Sigmoid colon (tissue), 4 donors: ENCODE measurements around the gene STK40.

ENCODE experiments used
- CTCF ChIP-seq, 4 experiments: fragments of 450-650 bp in 3 of 4; fragments of 200-600 bp in 1 of 4; IDR thresholded peaks; one replicate each; pipeline ENCODE4 v1.5.1; 2016 to 2019; ENCODE audit warnings: antibody characterized with exemption in 4 of 4, mild to moderate bottlenecking in 3 of 4, moderate library complexity in 2 of 4
- EP300 ChIP-seq, 4 donors: sonication (generic); formaldehyde crosslinking; IDR thresholded peaks; one replicate each; pipeline ENCODE4 v1.6.1; 2017; ENCODE audit warnings: antibody characterized with exemption in 4 of 4
- POLR2A ChIP-seq, 2 donors: fragments of 450-650 bp; IDR thresholded peaks; one replicate each; pipeline ENCODE4 v1.6.1; 2016; ENCODE audit warnings: antibody characterized with exemption in 2 of 2, mild to moderate bottlenecking in 2 of 2, moderate library complexity in 2 of 2
- POLR2AphosphoS5 ChIP-seq, 4 donors: sonication (generic); formaldehyde crosslinking; IDR thresholded peaks; one replicate each; pipeline ENCODE4 v1.6.1; 2017; ENCODE audit warnings: antibody characterized with exemption in 4 of 4

GRCh38 chr1:36306902-36307456 is 78.7 kb downstream of the STK40 start:
- TF ChIP-seq CTCF (IDR thresholded peaks at IDR 0.05) (no peak), POLR2AphosphoS5 (IDR thresholded peaks at IDR 0.05) (peak; percentile 71 to 89 (median 78)), POLR2A (IDR thresholded peaks at IDR 0.05) (no peak), EP300 (IDR thresholded peaks at IDR 0.05) (no peak)
